GM19240 (cell line): ENCODE measurements around the gene TRPM3.

Source experiments
- DNase-seq: peaks from one replicate; pipeline ENCODE4 v3.0.0; 2011; ENCODE audit warnings: low spot score; ENCODE audit not compliant: insufficient read length

The TRPM3 gene

GRCh38 chr9:70829591-70830265 is 291.7 kb downstream of the TRPM3 start:
- DNase-seq = no peak

DNA sequence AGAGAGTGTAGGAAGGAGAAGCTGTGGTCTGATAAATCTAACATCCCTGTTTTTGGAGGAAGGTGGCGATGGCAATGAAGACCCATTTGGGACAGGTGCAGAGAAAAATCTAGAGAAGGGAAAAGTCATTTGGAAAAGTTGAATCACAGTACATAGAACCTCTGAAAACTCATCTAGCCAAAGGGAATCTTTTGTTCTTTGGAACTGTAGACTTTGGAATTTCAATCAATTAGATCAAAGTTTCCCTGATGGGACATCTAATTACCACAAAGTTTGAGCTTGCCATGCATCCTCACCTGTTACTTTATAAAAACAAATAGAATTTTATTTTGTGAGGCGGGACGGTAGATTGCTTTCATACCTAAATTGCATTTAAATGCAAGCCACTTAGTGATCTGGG is 294.9 kb downstream of the TRPM3 start:
- no peak for DNase-seq

DNA sequence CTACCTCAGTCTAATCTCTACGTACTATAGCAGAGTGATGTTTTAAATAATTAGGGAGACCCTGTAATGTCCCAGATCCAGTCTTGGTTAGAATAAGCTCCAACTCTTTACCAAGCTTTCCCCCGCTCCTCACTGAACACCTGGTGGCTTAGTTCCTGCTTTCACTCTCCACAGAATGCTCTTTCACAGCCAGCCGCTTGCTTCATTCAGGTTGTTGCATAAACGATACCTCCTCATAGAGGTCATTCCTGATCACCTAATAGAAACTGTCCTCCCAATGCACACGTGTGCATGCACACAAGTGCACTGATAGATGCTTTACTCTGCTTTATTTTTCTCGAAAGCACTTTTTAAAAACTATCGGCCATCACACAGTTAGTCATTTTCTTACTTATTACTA is 298.1 kb downstream of the TRPM3 start:
- no peak for DNase-seq

DNA sequence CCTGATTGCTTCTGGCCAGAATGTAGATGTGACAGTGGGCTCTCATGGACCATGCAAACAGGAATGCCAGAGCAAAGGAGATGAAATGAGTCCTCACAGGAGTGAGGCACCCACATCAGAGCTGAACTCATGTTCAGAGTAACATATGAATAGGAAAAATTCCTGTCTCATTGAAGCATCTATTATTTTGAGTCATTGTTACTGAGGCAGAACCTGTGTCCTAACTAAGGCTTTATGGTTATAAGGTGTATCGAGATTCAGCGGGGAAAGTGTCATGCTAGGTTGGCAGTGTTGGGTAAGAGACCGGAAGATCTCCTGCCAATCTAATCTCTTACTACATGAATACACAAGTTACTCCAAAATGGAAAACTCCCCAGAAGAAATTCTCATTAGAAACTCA is 304.1 kb downstream of the TRPM3 start:
- DNase-seq = no peak

GRCh38 chr9:70816891-70817290 is 304.5 kb downstream of the TRPM3 start:
- no peak for DNase-seq

DNA sequence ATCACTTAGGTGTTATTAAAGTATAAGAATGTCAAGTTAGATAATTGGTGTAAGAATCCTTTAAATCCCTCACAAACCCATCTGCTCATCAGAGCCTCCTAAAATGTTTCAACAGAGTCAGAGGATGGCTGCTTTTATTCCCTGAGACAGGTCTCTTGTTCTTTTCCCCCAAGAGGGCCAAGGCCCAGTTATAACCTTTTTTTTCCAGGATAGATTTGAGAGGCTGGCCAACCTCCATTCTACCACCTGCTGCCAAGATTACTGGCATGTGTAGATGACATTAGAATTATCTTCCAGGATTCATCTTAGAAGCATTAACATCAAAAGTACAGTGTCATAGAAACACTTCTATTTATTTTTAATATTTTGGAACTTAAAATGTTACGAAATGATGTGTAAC is 305.1 kb downstream of the TRPM3 start:
- DNase-seq = no peak

GRCh38 chr9:70814597-70814996 is 306.8 kb downstream of the TRPM3 start:
- no peak for DNase-seq

DNA sequence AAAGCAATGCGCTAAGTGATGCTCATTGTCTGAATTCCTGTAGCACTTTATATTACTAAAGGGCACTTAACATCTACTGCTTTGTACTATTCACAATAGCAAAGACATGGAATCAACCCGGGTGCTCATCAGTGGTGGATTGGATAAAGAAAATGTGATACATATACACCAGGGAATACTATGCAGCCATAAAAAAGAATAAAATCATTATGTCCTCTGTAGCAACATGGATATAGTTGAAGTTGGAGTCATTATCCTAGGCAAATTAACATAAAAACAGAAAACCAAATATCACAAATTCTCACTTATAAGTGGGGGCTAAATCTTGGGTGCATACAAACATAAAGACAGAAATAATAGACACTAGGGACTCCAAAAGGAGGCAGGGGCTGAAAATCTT is 308.3 kb downstream of the TRPM3 start:
- DNase-seq = no peak

DNA sequence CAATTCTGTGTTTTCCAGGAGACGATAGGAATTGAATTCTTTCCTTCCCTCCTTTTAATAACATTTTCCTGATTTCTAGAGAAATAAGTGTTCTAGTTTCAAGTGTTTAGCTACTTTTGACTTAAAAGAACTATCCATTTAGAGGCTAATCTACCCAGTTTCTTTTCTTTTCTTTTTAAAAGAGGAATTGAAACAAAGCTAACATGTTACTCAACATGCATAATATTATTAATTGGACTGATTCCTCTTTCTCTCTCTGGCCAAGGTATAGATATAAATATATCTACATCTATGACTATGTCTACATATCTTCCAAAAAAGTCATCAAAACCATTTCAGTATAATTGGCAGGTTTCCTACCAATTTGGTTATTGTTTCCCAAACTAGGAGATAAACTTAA is 309.8 kb downstream of the TRPM3 start:
- DNase-seq = no peak

DNA sequence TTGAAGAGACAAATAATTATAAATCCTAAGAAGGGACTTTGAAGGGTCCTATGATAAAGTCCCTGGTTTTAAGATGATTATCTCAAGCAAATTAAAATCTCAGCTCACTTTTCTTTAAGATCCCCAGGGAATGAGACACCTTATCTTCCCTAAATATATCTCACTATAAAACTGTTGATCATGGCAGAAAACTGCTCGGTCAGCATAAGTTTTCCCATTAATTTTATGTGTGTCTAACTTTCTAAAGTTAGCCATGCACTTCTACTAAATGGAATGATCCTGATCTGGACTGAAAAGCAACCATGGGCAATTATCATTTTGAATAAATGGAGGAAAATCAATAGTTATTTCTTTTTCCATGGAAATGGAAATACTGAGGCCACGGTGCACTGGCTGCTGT is 314.5 kb downstream of the TRPM3 start:
- no peak for DNase-seq

GRCh38 chr9:70805949-70806348 is 315.5 kb downstream of the TRPM3 start:
- no peak for DNase-seq

GRCh38 chr9:70802758-70803436 is 318.5 kb downstream of the TRPM3 start:
- no peak for DNase-seq

DNA sequence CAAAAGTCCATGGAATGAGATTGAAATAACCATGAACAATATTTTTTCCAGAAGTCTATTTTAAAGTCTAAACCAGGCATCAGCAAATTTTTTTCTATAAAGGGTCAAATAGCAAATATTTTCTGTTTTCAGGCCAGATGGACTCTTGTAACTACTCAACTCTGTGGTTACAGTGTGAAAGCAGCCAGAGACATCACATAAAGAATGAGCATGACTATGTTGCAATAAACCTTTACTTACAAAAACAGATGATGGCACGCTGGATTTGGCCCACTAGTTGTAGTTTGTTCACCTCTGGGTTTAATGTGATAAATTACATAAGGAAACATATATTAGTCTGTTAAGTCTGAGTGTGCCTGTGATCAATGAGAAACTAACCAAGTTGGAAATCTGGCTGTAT is 319.2 kb downstream of the TRPM3 start:
- DNase-seq = no peak

DNA sequence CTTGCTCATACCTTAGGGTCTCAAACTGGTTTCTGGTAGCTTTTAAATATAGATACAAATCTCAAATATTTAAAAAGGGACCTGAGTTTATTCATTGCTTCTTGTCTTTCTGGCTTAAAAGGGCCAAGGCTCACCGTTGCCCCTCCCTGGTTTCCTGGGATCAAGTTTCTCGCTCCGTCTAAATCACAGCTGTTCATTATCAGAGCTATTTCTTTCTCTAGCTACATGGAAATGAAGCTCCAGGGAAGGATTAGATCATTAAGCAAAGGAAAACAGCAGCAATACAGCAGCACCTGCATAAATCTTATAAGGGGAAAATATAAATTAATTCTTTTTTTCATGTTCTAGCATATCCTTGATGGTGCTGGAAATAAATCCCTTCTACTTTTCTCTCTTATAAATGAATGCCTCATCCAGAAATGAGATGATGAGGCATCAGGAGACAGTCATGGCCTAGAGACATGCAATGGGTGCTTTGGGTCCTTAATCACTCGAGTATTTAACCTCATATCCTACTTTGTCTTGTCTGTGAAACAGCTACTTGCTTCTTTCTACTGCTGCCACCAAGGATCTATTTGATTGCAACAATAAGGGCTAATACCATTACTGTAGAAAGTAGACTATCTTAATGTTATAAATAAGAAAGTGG is 320.1 kb downstream of the TRPM3 start:
- DNase-seq = no peak

GRCh38 chr9:70798018-70798417 is 323.4 kb downstream of the TRPM3 start:
- DNase-seq = no peak

DNA sequence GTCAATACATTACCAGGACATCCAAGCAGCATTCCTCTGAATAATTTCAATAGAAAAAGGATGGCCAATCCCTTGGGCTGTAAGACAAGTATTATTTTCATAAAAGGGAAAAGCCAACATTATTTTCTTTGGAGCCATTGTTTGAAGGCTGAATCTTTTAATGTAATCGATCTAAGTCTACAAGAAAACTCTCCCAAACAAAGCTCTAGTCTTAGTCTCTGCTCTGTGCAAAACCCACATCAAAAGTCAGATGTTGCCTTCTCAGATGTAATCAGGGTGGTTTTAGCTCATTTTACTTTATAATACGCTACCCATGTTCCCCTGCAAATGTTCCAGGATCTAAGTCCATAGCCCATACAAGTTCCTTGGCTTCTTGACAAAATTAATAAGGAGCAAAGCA is 325.6 kb downstream of the TRPM3 start:
- DNase-seq = no peak

DNA sequence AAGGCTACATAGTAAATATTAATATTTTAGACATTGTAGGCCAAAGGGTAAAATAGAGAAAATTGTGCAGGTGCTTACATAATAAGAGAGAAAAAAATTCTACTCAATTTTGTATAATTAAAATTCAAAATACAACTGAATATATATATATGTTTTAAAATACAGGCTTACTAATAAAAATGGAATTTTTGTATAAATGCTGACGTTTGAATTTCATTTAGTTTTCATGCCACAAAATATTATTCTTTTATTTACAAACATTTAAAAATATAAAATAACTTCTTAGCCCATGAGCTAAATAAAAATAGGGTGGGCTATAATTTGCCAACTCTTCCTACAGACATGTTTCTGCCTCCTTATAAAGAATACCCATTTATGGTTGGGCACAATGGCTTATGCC is 328.6 kb downstream of the TRPM3 start:
- DNase-seq = no peak

DNA sequence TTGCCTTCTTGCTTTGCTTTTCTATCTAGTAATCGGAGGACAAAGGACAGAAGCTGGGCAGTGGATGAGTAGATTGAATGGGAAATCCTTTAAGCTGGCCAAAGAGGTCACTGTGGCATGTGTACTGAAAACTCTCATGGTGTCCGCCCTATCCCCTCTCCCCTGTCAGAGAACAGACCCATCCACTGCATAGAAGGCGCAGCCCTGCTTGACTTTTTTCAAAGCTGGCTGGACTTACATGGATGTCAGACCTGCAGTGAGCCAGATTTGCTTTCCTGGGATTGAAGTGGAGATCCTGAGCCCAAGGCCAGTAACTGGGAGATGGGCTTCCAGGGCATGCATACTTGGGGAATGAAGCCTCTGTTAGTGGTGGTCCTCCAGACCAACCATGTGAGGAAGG is 329.5 kb downstream of the TRPM3 start:
- DNase-seq = no peak

DNA sequence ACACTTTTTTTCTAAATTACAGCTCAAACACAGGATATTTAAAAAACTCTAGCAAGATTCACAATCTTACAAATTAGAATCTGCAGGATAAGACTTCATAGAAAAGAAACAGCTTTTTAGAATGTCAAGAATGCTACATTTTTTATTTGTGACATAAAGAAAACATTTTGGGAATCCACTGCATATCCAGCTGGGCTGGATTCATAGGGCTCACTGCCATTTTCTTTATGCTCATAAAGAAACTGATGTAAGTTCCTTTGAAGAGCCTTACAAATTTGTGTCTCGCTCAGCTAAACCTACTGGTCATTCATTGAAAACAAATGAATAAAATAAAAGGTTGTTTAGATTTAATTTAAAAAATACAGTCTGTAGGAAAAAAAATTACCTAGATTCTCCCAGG is 332.3 kb downstream of the TRPM3 start:
- no peak for DNase-seq

DNA sequence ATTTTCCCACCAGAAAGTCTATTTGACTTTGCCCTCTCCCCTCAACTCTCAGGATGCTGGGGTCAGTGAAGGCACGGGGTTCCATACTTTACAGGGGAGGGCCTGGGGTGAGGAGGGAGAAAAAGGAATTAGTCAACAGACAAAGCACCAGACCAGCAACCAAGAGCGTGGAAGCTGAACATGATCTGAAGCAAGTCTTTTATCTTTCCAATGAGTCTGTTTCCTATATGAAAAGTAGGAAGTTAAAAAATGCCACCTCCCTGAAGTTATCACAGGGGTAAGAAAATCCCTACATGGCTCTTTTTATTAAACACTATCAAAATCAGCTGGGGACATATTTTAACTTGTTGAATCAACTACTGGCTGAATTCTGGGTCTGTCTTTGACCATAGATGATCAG is 337.0 kb downstream of the TRPM3 start:
- DNase-seq = no peak

- no peak for DNase-seq
These were observed 342.9 kb downstream of the TRPM3 start for GRCh38 chr9:70778568-70778967.

GRCh38 chr9:70773579-70773978 is 347.8 kb downstream of the TRPM3 start:
- no peak for DNase-seq

DNA sequence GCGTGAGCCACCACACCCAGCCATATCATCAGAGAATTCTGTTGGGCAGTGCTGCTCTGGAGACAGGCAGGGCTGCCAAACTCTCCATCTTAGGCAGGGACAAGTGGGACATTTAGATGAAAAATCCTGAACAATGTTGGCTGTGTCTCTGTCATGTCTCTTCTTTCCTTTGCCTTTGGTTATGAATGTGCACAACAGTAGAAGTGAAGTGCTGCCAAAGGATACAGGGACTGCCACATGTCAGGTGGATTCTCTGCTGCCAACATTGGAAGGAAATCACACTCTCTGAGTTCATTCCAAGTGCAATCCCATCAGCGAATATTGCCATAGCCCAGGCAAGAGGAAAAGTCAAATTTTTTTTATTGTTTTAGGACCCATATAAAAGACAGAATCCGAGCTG is 348.8 kb downstream of the TRPM3 start:
- no peak for DNase-seq
